ENCODE measurements around the gene RRP7A.
"Not testable (repeated sequence)": the region's sequence is repeated elsewhere in the genome, so short reads cannot be mapped to it uniquely, and the experiment has no call there.

The RRP7A gene

GRCh38 chr22:42536634-42537033 lies 17.0 kb upstream of the RRP7A start:
- not testable (repeated sequence) for H3K9me3 ChIP-seq (ENCODE audit: control insufficient read depth, low read length); H3K4me1 ChIP-seq (ENCODE audit: control insufficient read depth, insufficient read depth, low read length, poor library complexity, severe bottlenecking); H3K27ac ChIP-seq (ENCODE audit: insufficient read depth, low read length, poor library complexity, severe bottlenecking); DNase-seq; H3K27me3 ChIP-seq (replicated peaks; ENCODE audit: control insufficient read depth, insufficient read depth, low read length, poor library complexity, severe bottlenecking); H3K4me3 ChIP-seq (ENCODE audit: insufficient read depth, low read depth, low read length, poor library complexity, severe bottlenecking); H3K36me3 ChIP-seq (ENCODE audit: control insufficient read depth, insufficient read depth, low read length)

GRCh38 chr22:42536166-42536565 lies 16.6 kb upstream of the RRP7A start:
- H3K27me3 ChIP-seq (replicated peaks; ENCODE audit: control insufficient read depth, insufficient read depth, low read length, poor library complexity, severe bottlenecking): no peaks in the 10 kb centered on the region
- H3K36me3 ChIP-seq (ENCODE audit: control insufficient read depth, insufficient read depth, low read length): no peaks in the 10 kb centered on the region
- peaks cover 5% of the 10 kb centered on the region for H3K4me1 ChIP-seq (ENCODE audit: control insufficient read depth, insufficient read depth, low read length, poor library complexity, severe bottlenecking)
- no peak overlapping the region for H3K4me3 ChIP-seq (ENCODE audit: insufficient read depth, low read depth, low read length, poor library complexity, severe bottlenecking)
- DNase-seq: no peak
- no peaks in the 10 kb centered on the region for H3K9me3 ChIP-seq (ENCODE audit: control insufficient read depth, low read length)
- H3K27ac ChIP-seq (ENCODE audit: insufficient read depth, low read length, poor library complexity, severe bottlenecking): no peak overlapping the region

- not testable (repeated sequence) for H3K27me3 ChIP-seq (replicated peaks; ENCODE audit: control insufficient read depth, insufficient read depth, low read length, poor library complexity, severe bottlenecking); H3K27ac ChIP-seq (ENCODE audit: insufficient read depth, low read length, poor library complexity, severe bottlenecking)
Measured at GRCh38 chr22:42535082-42535731, 15.6 kb upstream of the RRP7A start.

GRCh38 chr22:42533638-42533977 lies 14.0 kb upstream of the RRP7A start:
- Histone ChIP-seq H3K9me3 (ENCODE audit: control insufficient read depth, low read length) (no peaks in the 10 kb centered on the region), H3K27ac (ENCODE audit: insufficient read depth, low read length, poor library complexity, severe bottlenecking) (peak overlapping the region; percentile 78), H3K4me1 (ENCODE audit: control insufficient read depth, insufficient read depth, low read length, poor library complexity, severe bottlenecking) (peaks cover 5% of the 10 kb centered on the region), H3K4me3 (ENCODE audit: insufficient read depth, low read depth, low read length, poor library complexity, severe bottlenecking) (no peak overlapping the region), H3K36me3 (ENCODE audit: control insufficient read depth, insufficient read depth, low read length) (no peaks in the 10 kb centered on the region), H3K27me3 (replicated peaks; ENCODE audit: control insufficient read depth, insufficient read depth, low read length, poor library complexity, severe bottlenecking) (no peaks in the 10 kb centered on the region)
- no peak for DNase-seq

More at GRCh38 chr22:42535082-42535731, 15.6 kb upstream of the RRP7A start:
- H3K36me3 ChIP-seq (ENCODE audit: control insufficient read depth, insufficient read depth, low read length); DNase-seq; H3K4me1 ChIP-seq (ENCODE audit: control insufficient read depth, insufficient read depth, low read length, poor library complexity, severe bottlenecking); H3K4me3 ChIP-seq (ENCODE audit: insufficient read depth, low read depth, low read length, poor library complexity, severe bottlenecking); H3K9me3 ChIP-seq (ENCODE audit: control insufficient read depth, low read length): not testable (repeated sequence)

- not testable (repeated sequence) for DNase-seq; H3K27ac ChIP-seq (ENCODE audit: insufficient read depth, low read length, poor library complexity, severe bottlenecking); H3K36me3 ChIP-seq (ENCODE audit: control insufficient read depth, insufficient read depth, low read length); H3K4me3 ChIP-seq (ENCODE audit: insufficient read depth, low read depth, low read length, poor library complexity, severe bottlenecking); H3K9me3 ChIP-seq (ENCODE audit: control insufficient read depth, low read length); H3K4me1 ChIP-seq (ENCODE audit: control insufficient read depth, insufficient read depth, low read length, poor library complexity, severe bottlenecking); H3K27me3 ChIP-seq (replicated peaks; ENCODE audit: control insufficient read depth, insufficient read depth, low read length, poor library complexity, severe bottlenecking)
Measured at GRCh38 chr22:42531401-42532084, 11.9 kb upstream of the RRP7A start.

- not testable (repeated sequence) for H3K27ac ChIP-seq (ENCODE audit: insufficient read depth, low read length, poor library complexity, severe bottlenecking); H3K36me3 ChIP-seq (ENCODE audit: control insufficient read depth, insufficient read depth, low read length); DNase-seq; H3K9me3 ChIP-seq (ENCODE audit: control insufficient read depth, low read length); H3K4me3 ChIP-seq (ENCODE audit: insufficient read depth, low read depth, low read length, poor library complexity, severe bottlenecking); H3K27me3 ChIP-seq (replicated peaks; ENCODE audit: control insufficient read depth, insufficient read depth, low read length, poor library complexity, severe bottlenecking); H3K4me1 ChIP-seq (ENCODE audit: control insufficient read depth, insufficient read depth, low read length, poor library complexity, severe bottlenecking)
Measured at GRCh38 chr22:42529435-42529834, 9.8 kb upstream of the RRP7A start.

GRCh38 chr22:42528591-42529307 lies 9.2 kb upstream of the RRP7A start:
- Histone ChIP-seq H3K4me1 (ENCODE audit: control insufficient read depth, insufficient read depth, low read length, poor library complexity, severe bottlenecking) (peaks cover 4% of the 10 kb centered on the region), H3K27me3 (replicated peaks; ENCODE audit: control insufficient read depth, insufficient read depth, low read length, poor library complexity, severe bottlenecking) (no peaks in the 10 kb centered on the region), H3K4me3 (ENCODE audit: insufficient read depth, low read depth, low read length, poor library complexity, severe bottlenecking) (no peak overlapping the region), H3K27ac (ENCODE audit: insufficient read depth, low read length, poor library complexity, severe bottlenecking) (no peak overlapping the region), H3K9me3 (ENCODE audit: control insufficient read depth, low read length) (no peaks in the 10 kb centered on the region), H3K36me3 (ENCODE audit: control insufficient read depth, insufficient read depth, low read length) (no peaks in the 10 kb centered on the region)
- DNase-seq: no peak

GRCh38 chr22:42522546-42522945 lies 3.0 kb upstream of the RRP7A start:
- H3K4me1 ChIP-seq (ENCODE audit: control insufficient read depth, insufficient read depth, low read length, poor library complexity, severe bottlenecking): peaks cover 9% of the 10 kb centered on the region
- no peak overlapping the region for H3K27ac ChIP-seq (ENCODE audit: insufficient read depth, low read length, poor library complexity, severe bottlenecking)
- no peaks in the 10 kb centered on the region for H3K9me3 ChIP-seq (ENCODE audit: control insufficient read depth, low read length)

GRCh38 chr22:42521228-42521546 lies 1.6 kb upstream of the RRP7A start:
- Histone ChIP-seq H3K27ac (ENCODE audit: insufficient read depth, low read length, poor library complexity, severe bottlenecking) (no peak overlapping the region), H3K27me3 (replicated peaks; ENCODE audit: control insufficient read depth, insufficient read depth, low read length, poor library complexity, severe bottlenecking) (no peaks in the 10 kb centered on the region), H3K36me3 (ENCODE audit: control insufficient read depth, insufficient read depth, low read length) (peaks cover 8% of the 10 kb centered on the region), H3K9me3 (ENCODE audit: control insufficient read depth, low read length) (no peaks in the 10 kb centered on the region), H3K4me3 (ENCODE audit: insufficient read depth, low read depth, low read length, poor library complexity, severe bottlenecking) (no peak overlapping the region), H3K4me1 (ENCODE audit: control insufficient read depth, insufficient read depth, low read length, poor library complexity, severe bottlenecking) (peaks cover 9% of the 10 kb centered on the region)
- DNase-seq: no peak

More at GRCh38 chr22:42522546-42522945, 3.0 kb upstream of the RRP7A start:
- Histone ChIP-seq H3K4me3 (ENCODE audit: insufficient read depth, low read depth, low read length, poor library complexity, severe bottlenecking) (no peak overlapping the region), H3K27me3 (replicated peaks; ENCODE audit: control insufficient read depth, insufficient read depth, low read length, poor library complexity, severe bottlenecking) (no peaks in the 10 kb centered on the region), H3K36me3 (ENCODE audit: control insufficient read depth, insufficient read depth, low read length) (no peaks in the 10 kb centered on the region)
- no peak for DNase-seq
